WTC11 (cell line): Measurements from ENCODE around the gene RPTOR.

Experiments
- ETV6 ChIP-seq: sonication (generic); formaldehyde crosslinking; IDR thresholded peaks from 2 replicates; pipeline ENCODE4 v1.8.1; 2022; ENCODE audit warnings: mild to moderate bottlenecking, missing genetic modification reagents
- NR2C2 ChIP-seq: sonication (generic); formaldehyde crosslinking; IDR thresholded peaks from 2 replicates; pipeline ENCODE4 v1.8.0; 2022; ENCODE audit warnings: mild to moderate bottlenecking, missing genetic modification reagents
- SP1 ChIP-seq: sonication (generic); formaldehyde crosslinking; conservative IDR thresholded peaks from 2 replicates; pipeline ENCODE4 v1.8.1; 2022; ENCODE audit warnings: missing genetic modification reagents

DNA sequence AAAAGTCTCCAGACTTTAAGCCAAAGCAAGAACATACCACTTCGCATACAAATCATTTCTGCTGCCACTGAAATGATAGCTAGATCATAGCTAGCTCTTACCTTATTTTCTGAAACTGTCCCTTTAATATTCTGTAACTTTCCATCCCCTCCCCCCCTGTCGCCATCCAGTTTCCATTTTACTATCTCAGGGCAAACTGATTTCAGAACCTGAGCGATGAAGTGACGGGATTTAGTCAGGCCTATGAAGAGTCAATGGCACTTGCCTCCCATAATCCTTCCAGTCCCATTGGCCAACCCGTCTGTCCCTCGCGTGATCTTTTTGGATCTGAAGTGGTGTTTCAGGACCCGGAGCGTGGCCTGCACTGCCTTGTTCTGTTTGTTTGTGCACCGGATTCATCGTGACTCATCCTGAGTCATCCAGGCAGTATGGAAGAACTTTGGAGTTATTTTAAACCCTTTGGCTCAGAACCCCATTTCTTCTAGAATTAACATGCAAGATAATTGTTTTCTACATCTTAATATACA, 247.2 kb downstream of the RPTOR start:
- no peak for TF ChIP-seq NR2C2 (CRISPR knock-in tag)
- TF ChIP-seq ETV6, result no peak
- TF ChIP-seq SP1 (CRISPR knock-in tag), result no peak
